Stimulated activated CD8-positive, alpha-beta memory T cell treated with anti-CD3 and anti-CD28 coated beads, Interleukin-2, amount 100 ng/mL, for 48 hours (primary cell): ENCODE results near the gene ZNF786.
"Not testable (repeated sequence)": the region's sequence is repeated elsewhere in the genome, so short reads cannot be mapped to it uniquely, and the experiment has no call there.

ENCODE experiments used
- DNase-seq, 2 donors: peaks; one replicate each; pipeline ENCODE4 v3.0.0-alpha.2; 2020; ENCODE audit warnings: low read depth in 2 of 2

The ZNF786 gene

GRCh38 chr7:149090397-149091195, at the start of gene ZNF786:
Gene ZNF786, minus strand, starts transcription at chr7:149090718. Its CDS starts 78 bp downstream, at chr7:149090640.
- peak; percentile 92 to 97 for DNase-seq

- no peak for DNase-seq
Measured at GRCh38 chr7:149136118-149136517, 45.6 kb upstream of the ZNF786 start.

- no peak for DNase-seq
Measured at GRCh38 chr7:149133028-149133710, 42.7 kb upstream of the ZNF786 start.

GRCh38 chr7:149130572-149131198, 40.2 kb upstream of the ZNF786 start:
- no peak for DNase-seq

GRCh38 chr7:149126662-149127266, 36.2 kb upstream of the ZNF786 start:
- peak; percentile 59 to 65 for DNase-seq

- peak; percentile 91 to 97 for DNase-seq
Measured at GRCh38 chr7:149125863-149126661, 35.5 kb upstream of the ZNF786 start, which contains the start of gene ZNF425. Gene ZNF425, minus strand, starts transcription at chr7:149126324. Its CDS starts 111 bp downstream, at chr7:149126213.

- DNase-seq = no peak
Measured at GRCh38 chr7:149125189-149125862, 34.8 kb upstream of the ZNF786 start.

GRCh38 chr7:149109969-149110368, 19.5 kb upstream of the ZNF786 start:
- DNase-seq = no peak

- no peak for DNase-seq
Measured at GRCh38 chr7:149104749-149105148, 14.2 kb upstream of the ZNF786 start.

- DNase-seq = no peak
Measured at GRCh38 chr7:149104214-149104613, 13.7 kb upstream of the ZNF786 start.

GRCh38 chr7:149103424-149103823, 12.9 kb upstream of the ZNF786 start:
- DNase-seq = no peak

- DNase-seq = no peak
Measured at GRCh38 chr7:149102666-149103065, 12.1 kb upstream of the ZNF786 start.

GRCh38 chr7:149100821-149101220, 10.3 kb upstream of the ZNF786 start:
- DNase-seq = no peak

- DNase-seq = no peak
Measured at GRCh38 chr7:149099058-149099457, 8.5 kb upstream of the ZNF786 start.

GRCh38 chr7:149097088-149097487, 6.6 kb upstream of the ZNF786 start:
- DNase-seq = no peak

- DNase-seq = no peak
Measured at GRCh38 chr7:149093228-149093627, 2.7 kb upstream of the ZNF786 start.

- DNase-seq = not testable (repeated sequence)
Measured at GRCh38 chr7:149092244-149092643, 1.7 kb upstream of the ZNF786 start.

GRCh38 chr7:149087376-149087775, 3.1 kb downstream of the ZNF786 start:
- no peak for DNase-seq

- DNase-seq = no peak
Measured at GRCh38 chr7:149085866-149086265, 4.7 kb downstream of the ZNF786 start.

- no peak for DNase-seq
Measured at GRCh38 chr7:149084407-149084806, 6.1 kb downstream of the ZNF786 start.

GRCh38 chr7:149081914-149082313, 8.6 kb downstream of the ZNF786 start:
- DNase-seq = no peak
